H9 (cell line): Measurements from ENCODE around the gene MITF. TPM values are rescaled to one million over a fixed set of nuclear protein-coding genes. Genes with fewer than 3 reads are reported as not detected.

Experiments used
- DNase-seq: peaks from one replicate; pipeline ENCODE4 v3.0.0-alpha.2; 2017
- H2AFZ ChIP-seq: one replicate; pipeline ENCODE4 v1.6.1; 2013; ENCODE audit warnings: mild to moderate bottlenecking, low read length, control low read depth, moderate library complexity
- H2AK5ac ChIP-seq: 2 replicates; pipeline ENCODE4 v1.6.1; 2013; ENCODE audit warnings: low read length, control low read depth, mixed read lengths; ENCODE audit not compliant: insufficient read length
- H2BK120ac ChIP-seq: one replicate; pipeline ENCODE4 v1.6.1; 2013; ENCODE audit warnings: low read depth, mild to moderate bottlenecking, low read length, control low read depth, inconsistent platforms; ENCODE audit not compliant: poor library complexity, severe bottlenecking
- H2BK12ac ChIP-seq: 2 replicates; pipeline ENCODE4 v1.6.1; 2013; ENCODE audit warnings: low read length, control low read depth, mixed read lengths, low read depth; ENCODE audit not compliant: insufficient read length
- H2BK15ac ChIP-seq: 2 replicates; pipeline ENCODE4 v1.6.1; 2013; ENCODE audit warnings: low read depth, low read length, control low read depth
- H2BK20ac ChIP-seq: one replicate; pipeline ENCODE4 v1.6.1; 2013; ENCODE audit warnings: low read depth, mild to moderate bottlenecking, low read length, control low read depth, inconsistent platforms; ENCODE audit not compliant: poor library complexity, severe bottlenecking
- H2BK5ac ChIP-seq: 2 replicates; pipeline ENCODE4 v1.6.1; 2013; ENCODE audit warnings: low read length, control low read depth, mixed read lengths; ENCODE audit not compliant: insufficient read length
- H3K14ac ChIP-seq: 2 replicates; pipeline ENCODE4 v1.6.1; 2013; ENCODE audit warnings: low read length, control low read depth; ENCODE audit not compliant: insufficient read depth
- H3K18ac ChIP-seq: 2 replicates; pipeline ENCODE4 v1.6.1; 2013; ENCODE audit warnings: low read depth, mild to moderate bottlenecking, mixed read lengths, low read length, control low read depth; ENCODE audit not compliant: insufficient read length
- H3K23ac ChIP-seq: 2 replicates; pipeline ENCODE4 v1.6.1; 2013; ENCODE audit warnings: low read length, control low read depth, mixed read lengths, low read depth; ENCODE audit not compliant: insufficient read length
- H3K23me2 ChIP-seq: 2 replicates; pipeline ENCODE4 v1.6.1; 2013; ENCODE audit warnings: low read depth, mild to moderate bottlenecking, mixed read lengths, low read length, control low read depth; ENCODE audit not compliant: insufficient read length, poor library complexity, severe bottlenecking
- H3K27ac ChIP-seq: 2 replicates; pipeline ENCODE4 v1.5.1; 2013; ENCODE audit warnings: low read length, control low read depth, mixed read lengths, low read depth; ENCODE audit not compliant: insufficient read length
- H3K27me3 ChIP-seq: 2 replicates; pipeline ENCODE4 v1.6.1; 2013; ENCODE audit warnings: low read length, control low read depth, inconsistent platforms; ENCODE audit not compliant: insufficient read depth
- H3K4ac ChIP-seq: 2 replicates; pipeline ENCODE4 v1.6.1; 2013; ENCODE audit warnings: low read depth, mild to moderate bottlenecking, control low read depth, inconsistent platforms, low read length, moderate library complexity
- H3K4me1 ChIP-seq: 2 replicates; pipeline ENCODE4 v1.6.1; 2013; ENCODE audit warnings: low read length, control low read depth, inconsistent platforms; ENCODE audit not compliant: insufficient read depth
- H3K4me2 ChIP-seq: 2 replicates; pipeline ENCODE4 v1.6.1; 2013; ENCODE audit warnings: low read length, control low read depth, mixed read lengths; ENCODE audit not compliant: insufficient read length, insufficient read depth
- H3K56ac ChIP-seq: 2 replicates; pipeline ENCODE4 v1.6.1; 2013; ENCODE audit warnings: low read depth, mild to moderate bottlenecking, mixed read lengths, low read length, control low read depth; ENCODE audit not compliant: insufficient read length
- H3K79me1 ChIP-seq: 2 replicates; pipeline ENCODE4 v1.6.1; 2013; ENCODE audit warnings: low read depth, mild to moderate bottlenecking, moderate library complexity, low read length, control low read depth, inconsistent platforms; ENCODE audit not compliant: insufficient read depth, poor library complexity, severe bottlenecking
- H3K79me2 ChIP-seq: 2 replicates; pipeline ENCODE4 v1.6.1; 2013; ENCODE audit warnings: low read length, control low read depth, inconsistent platforms; ENCODE audit not compliant: insufficient read depth
- H3K9ac ChIP-seq: 2 replicates; pipeline ENCODE4 v1.6.1; 2013; ENCODE audit warnings: low read length, control low read depth, mixed read lengths; ENCODE audit not compliant: insufficient read length; ENCODE audit errors: extremely low read depth
- H3K9me3 ChIP-seq: one replicate; pipeline ENCODE4 v1.6.1; 2013; ENCODE audit warnings: low read depth, low read length, inconsistent platforms; ENCODE audit not compliant: control insufficient read depth
- H3T11ph ChIP-seq: one replicate; pipeline ENCODE4 v1.6.1; 2013; ENCODE audit warnings: mild to moderate bottlenecking, low read length, control low read depth, inconsistent platforms
- H4K20me1 ChIP-seq: one replicate; pipeline ENCODE4 v1.6.1; 2013; ENCODE audit not compliant: control insufficient read depth, insufficient read length, insufficient read depth
- H4K5ac ChIP-seq: 2 replicates; pipeline ENCODE4 v1.6.1; 2013; ENCODE audit warnings: low read depth, mild to moderate bottlenecking, mixed read lengths, low read length, control low read depth; ENCODE audit not compliant: insufficient read length
- H4K8ac ChIP-seq: replicated peaks from 2 replicates; pipeline ENCODE4 v1.6.1; 2013; ENCODE audit warnings: low read length, control low read depth, mixed read lengths, low read depth; ENCODE audit not compliant: insufficient read length
- H4K91ac ChIP-seq: 2 replicates; pipeline ENCODE4 v1.6.1; 2013; ENCODE audit warnings: low read depth, mild to moderate bottlenecking, moderate library complexity, mixed read lengths, low read length, control low read depth; ENCODE audit not compliant: insufficient read length
- H3K27ac Mint-ChIP-seq, 3 experiments: 2 replicates in 2 of 3; 3 replicates in 1 of 3; pipeline ENCODE4 v1.8.0; 2020 to 2021; ENCODE audit warnings: mixed read lengths in 3 of 3, mild to moderate bottlenecking in 1 of 3, moderate library complexity in 1 of 3
- H3K27me3 Mint-ChIP-seq: 2 replicates; pipeline ENCODE4 v1.8.0; 2021; ENCODE audit warnings: low read depth, mild to moderate bottlenecking, moderate library complexity, mixed read lengths
- H3K36me3 Mint-ChIP-seq, 3 experiments: 2 replicates in 2 of 3; 3 replicates in 1 of 3; pipeline ENCODE4 v1.8.0; 2020 to 2021; ENCODE audit warnings: low read depth in 3 of 3, mixed read lengths in 3 of 3; ENCODE audit not compliant: insufficient read depth in 1 of 3
- H3K4me1 Mint-ChIP-seq, 2 experiments: 2 replicates each; pipeline ENCODE4 v1.8.0; 2020; ENCODE audit warnings: mixed read lengths in 2 of 2
- H3K4me3 Mint-ChIP-seq, 2 experiments: 2 replicates in 1 of 2; 3 replicates in 1 of 2; pipeline ENCODE4 v1.8.0; 2020 to 2021; ENCODE audit warnings: mild to moderate bottlenecking in 2 of 2, mixed read lengths in 2 of 2, moderate library complexity in 1 of 2
- H3K9me3 Mint-ChIP-seq, 2 experiments: 2 replicates in 1 of 2; 3 replicates in 1 of 2; pipeline ENCODE4 v1.8.0; 2020; ENCODE audit warnings: mild to moderate bottlenecking in 2 of 2, mixed read lengths in 2 of 2, moderate library complexity in 1 of 2
- CTCF ChIP-seq: fragments of 200-600 bp; sonication (generic); conservative IDR thresholded peaks from 3 replicates; pipeline ENCODE4 v1.8.0; 2021; ENCODE audit warnings: antibody characterized with exemption, mild to moderate bottlenecking
- WGBS: extraction: QIAGEN DNeasy Blood & Tissue Kit; methylation state at CpG from one replicate; pipeline ENCODE4 v1.1.7; 2013; ENCODE audit warnings: missing lambda C conversion rate, low lambda C conversion rate, mixed read lengths; ENCODE audit not compliant: insufficient read length; ENCODE audit errors: extremely low coverage; 5-methylcytosine and 5-hydroxymethylcytosine counted together
- total RNA-seq: library from RNA; stranded (reverse); gene quantifications from 2 replicates; pipeline ENCODE4 v1.2.1, GENCODE V29; 2021

Gene MITF
- total RNA-seq, 1 experiment from 2014 or later = 0.81 TPM

GRCh38 chr3:69831737-69832136, 92.5 kb downstream of the MITF start:
- H3K4me2 ChIP-seq = no peak overlapping the region
- H2BK12ac ChIP-seq = no peak overlapping the region
- no peak overlapping the region for H4K8ac ChIP-seq
- no peak overlapping the region for H2AK5ac ChIP-seq
- no peak overlapping the region for H2BK120ac ChIP-seq
- no peak overlapping the region for H3K9ac ChIP-seq
- no peak overlapping the region for H3K14ac ChIP-seq
- H2BK15ac ChIP-seq = no peak overlapping the region
- Mint-ChIP-seq H3K4me3 (no peak overlapping the region), H3K36me3 (peaks cover 0 to 7% (median 2%) of the 10 kb centered on the region in 3 experiments; a peak in 3 of 7 replicates), H3K4me1 (no peaks in the 10 kb centered on the region), H3K9me3 (peaks cover 6 to 10% of the 10 kb centered on the region in 2 experiments; a peak in 4 of 5 replicates), H3K27ac (no peak overlapping the region), H3K27me3 (no peaks in the 10 kb centered on the region)
- H3K18ac ChIP-seq = no peak overlapping the region
- no peaks in the 10 kb centered on the region for H4K20me1 ChIP-seq
- no CpG with 5 or more reads among the region's 5 CpGs for WGBS
- H4K91ac ChIP-seq = no peak overlapping the region
- H3K56ac ChIP-seq = no peak overlapping the region
- no peak overlapping the region for H2BK20ac ChIP-seq
- no peak for TF ChIP-seq CTCF
- H3K4me1 ChIP-seq = no peaks in the 10 kb centered on the region
- DNase-seq = no peak
- H3T11ph ChIP-seq = no peak overlapping the region
- no peaks in the 10 kb centered on the region for H3K79me1 ChIP-seq
- no peak overlapping the region for H2BK5ac ChIP-seq
- no peak overlapping the region for H3K23ac ChIP-seq
- H4K5ac ChIP-seq = no peak overlapping the region
- H3K27ac ChIP-seq = no peak overlapping the region
- no peaks in the 10 kb centered on the region; the same call in 1 of the 2 replicates for H3K27me3 ChIP-seq
- H3K9me3 ChIP-seq = no peaks in the 10 kb centered on the region
- H3K4ac ChIP-seq = no peak overlapping the region
- no peaks in the 10 kb centered on the region for H3K23me2 ChIP-seq
- H2AFZ ChIP-seq = no peak overlapping the region
- H3K79me2 ChIP-seq = no peaks in the 10 kb centered on the region
